ENCODE results near the gene LTBP1.

DNA sequence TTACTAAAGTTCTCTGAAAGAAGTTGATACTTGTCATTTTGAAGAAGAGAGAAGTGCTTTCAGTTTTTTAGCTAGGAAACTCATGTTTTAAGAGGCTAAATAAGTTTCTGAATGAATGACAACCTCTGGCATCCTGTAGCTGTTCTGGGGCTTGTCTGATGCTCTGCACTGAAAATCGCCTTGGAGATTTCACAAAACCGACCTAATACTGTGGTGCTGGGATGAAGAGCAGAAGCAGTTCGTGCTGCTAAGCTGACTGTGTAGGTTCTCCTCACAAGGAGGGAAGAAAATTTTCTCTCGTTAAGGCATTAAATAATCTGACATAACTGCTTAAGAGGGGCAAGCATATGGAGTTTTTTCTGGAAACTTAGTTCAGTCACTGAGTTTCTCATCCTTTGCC is 193.2 kb downstream of the LTBP1 start:
- TF ChIP-seq TEAD4 (IDR thresholded peaks at IDR 0.05) (no peak), EP300 (IDR thresholded peaks at IDR 0.05; ENCODE audit: borderline replicate concordance) (no peak), YY1 (IDR thresholded peaks at IDR 0.05; ENCODE audit: low read depth) (no peak), RAD21 (IDR thresholded peaks at IDR 0.05; ENCODE audit: low read depth) (no peak), TAF1 (IDR thresholded peaks at IDR 0.05; ENCODE audit: low read depth) (no peak)
- TF ChIP-seq, protein P1, sequence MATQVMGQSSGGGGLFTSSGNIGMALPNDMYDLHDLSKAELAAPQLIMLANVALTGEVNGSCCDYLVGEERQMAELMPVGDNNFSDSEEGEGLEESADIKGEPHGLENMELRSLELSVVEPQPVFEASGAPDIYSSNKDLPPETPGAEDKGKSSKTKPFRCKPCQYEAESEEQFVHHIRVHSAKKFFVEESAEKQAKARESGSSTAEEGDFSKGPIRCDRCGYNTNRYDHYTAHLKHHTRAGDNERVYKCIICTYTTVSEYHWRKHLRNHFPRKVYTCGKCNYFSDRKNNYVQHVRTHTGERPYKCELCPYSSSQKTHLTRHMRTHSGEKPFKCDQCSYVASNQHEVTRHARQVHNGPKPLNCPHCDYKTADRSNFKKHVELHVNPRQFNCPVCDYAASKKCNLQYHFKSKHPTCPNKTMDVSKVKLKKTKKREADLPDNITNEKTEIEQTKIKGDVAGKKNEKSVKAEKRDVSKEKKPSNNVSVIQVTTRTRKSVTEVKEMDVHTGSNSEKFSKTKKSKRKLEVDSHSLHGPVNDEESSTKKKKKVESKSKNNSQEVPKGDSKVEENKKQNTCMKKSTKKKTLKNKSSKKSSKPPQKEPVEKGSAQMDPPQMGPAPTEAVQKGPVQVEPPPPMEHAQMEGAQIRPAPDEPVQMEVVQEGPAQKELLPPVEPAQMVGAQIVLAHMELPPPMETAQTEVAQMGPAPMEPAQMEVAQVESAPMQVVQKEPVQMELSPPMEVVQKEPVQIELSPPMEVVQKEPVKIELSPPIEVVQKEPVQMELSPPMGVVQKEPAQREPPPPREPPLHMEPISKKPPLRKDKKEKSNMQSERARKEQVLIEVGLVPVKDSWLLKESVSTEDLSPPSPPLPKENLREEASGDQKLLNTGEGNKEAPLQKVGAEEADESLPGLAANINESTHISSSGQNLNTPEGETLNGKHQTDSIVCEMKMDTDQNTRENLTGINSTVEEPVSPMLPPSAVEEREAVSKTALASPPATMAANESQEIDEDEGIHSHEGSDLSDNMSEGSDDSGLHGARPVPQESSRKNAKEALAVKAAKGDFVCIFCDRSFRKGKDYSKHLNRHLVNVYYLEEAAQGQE (IDR thresholded peaks at IDR 0.05; ENCODE audit: low read depth): no peak

Data from Ishikawa (cell line).